Keratinocyte (primary cell): Measurements from ENCODE around the gene KRTAP3-2. TPM values are rescaled to one million over a fixed set of nuclear protein-coding genes. Genes with fewer than 3 reads are reported as not detected.

Source experiments
- DNase-seq: peaks from one replicate; pipeline ENCODE4 v3.0.0-alpha.2; 2011; ENCODE audit warnings: low read depth, missing footprints, low spot score
- FAIRE-seq: peaks from 2 replicates; lab custom pipeline; 2011; peaks lifted over from hg19 to GRCh38; lab: Jason Lieb, UNC
- H2AFZ ChIP-seq: 2 replicates; pipeline ENCODE4 v1.6.0; 2012; ENCODE audit warnings: low read length, control low read depth, inconsistent platforms; ENCODE audit not compliant: control insufficient read depth
- H3K27ac ChIP-seq: 2 replicates; pipeline ENCODE4 v1.5.1; 2011; ENCODE audit warnings: low read length; ENCODE audit not compliant: control insufficient read depth, insufficient read depth
- H3K27me3 ChIP-seq: 3 replicates; pipeline ENCODE4 v1.6.0; 2011; ENCODE audit warnings: low read length; ENCODE audit not compliant: control insufficient read depth, insufficient read depth; ENCODE audit errors: extremely low read depth
- H3K36me3 ChIP-seq, 2 experiments: 2 replicates in 1 of 2; 3 replicates in 1 of 2; pipeline ENCODE4 v1.5.1; 2011; ENCODE audit warnings: low read length in 2 of 2, mild to moderate bottlenecking in 1 of 2; ENCODE audit not compliant: control insufficient read depth in 2 of 2, insufficient read depth in 2 of 2; ENCODE audit errors: extremely low read depth in 1 of 2
- H3K4me1 ChIP-seq: 3 replicates; pipeline ENCODE4 v1.5.1; 2011; ENCODE audit warnings: low read length; ENCODE audit not compliant: control insufficient read depth, insufficient read depth; ENCODE audit errors: extremely low read depth
- H3K4me2 ChIP-seq: 3 replicates; pipeline ENCODE4 v1.6.0; 2011; ENCODE audit warnings: low read depth, low read length; ENCODE audit not compliant: control insufficient read depth, insufficient read depth; ENCODE audit errors: extremely low read depth
- H3K4me3 ChIP-seq, 3 experiments: fragments of 200-600 bp in 1 of 3; sonication (generic) in 1 of 3; 2 replicates in 2 of 3; 3 replicates in 1 of 3; pipeline ENCODE4 v1.5.1; 2011 to 2016; ENCODE audit warnings: low read length in 3 of 3, mild to moderate bottlenecking in 3 of 3, control low read depth in 2 of 3, inconsistent platforms in 1 of 3, low read depth in 1 of 3, mixed read lengths in 1 of 3, mixed run types in 1 of 3, moderate library complexity in 1 of 3; ENCODE audit not compliant: control insufficient read depth in 2 of 3, insufficient read depth in 2 of 3; ENCODE audit errors: extremely low read depth in 1 of 3
- H3K79me2 ChIP-seq: 2 replicates; pipeline ENCODE4 v1.6.0; 2012; ENCODE audit warnings: low read length; ENCODE audit not compliant: control insufficient read depth, insufficient read depth
- H3K9ac ChIP-seq: 3 replicates; pipeline ENCODE4 v1.6.0; 2011; ENCODE audit warnings: low read length; ENCODE audit not compliant: control insufficient read depth, insufficient read depth; ENCODE audit errors: extremely low read depth
- H3K9me1 ChIP-seq: 3 replicates; pipeline ENCODE4 v1.6.0; 2011; ENCODE audit warnings: low read length; ENCODE audit not compliant: control insufficient read depth, insufficient read depth; ENCODE audit errors: extremely low read depth
- H3K9me3 ChIP-seq: 2 replicates; pipeline ENCODE4 v1.5.1; 2012; ENCODE audit warnings: low read depth, low read length; ENCODE audit not compliant: control insufficient read depth
- H4K20me1 ChIP-seq: 3 replicates; pipeline ENCODE4 v1.6.0; 2011; ENCODE audit warnings: low read length; ENCODE audit not compliant: control insufficient read depth, insufficient read depth; ENCODE audit errors: extremely low read depth
- EZH2 ChIP-seq: IDR thresholded peaks from one replicate; pipeline ENCODE4 v1.6.1; 2012; ENCODE audit warnings: inconsistent platforms, mild to moderate bottlenecking, low read length, moderate library complexity
- dilution Hi-C: fragments of 300-500 bp; cut with MboI; formaldehyde crosslinking; loops from one replicate; pipeline ENCODE4 v1.7.0; 2020; ENCODE audit warnings: low sequenced_read_pairs; ENCODE audit not compliant: extremely low pct_ligation_motif_present
- polyA plus RNA-seq, 5 experiments: library from polyadenylated mRNA; depleted of rRNA in 3 of 5; stranded (reverse) in 3 of 5; stranded (forward) in 1 of 5; unstranded in 1 of 5; fragments of >200 nt; gene quantifications; 1 replicate in 1 of 5; 2 replicates in 3 of 5; 3 replicates in 1 of 5; pipeline versions ENCODE4 v1.2.1 to v1.2.3, GENCODE V29; 2011 to 2012; ENCODE audit warnings: missing spikeins in 2 of 5, low read depth in 1 of 5, low replicate concordance in 1 of 5
- TF ChIP-seq, protein P1 (sequence below), 3 experiments: IDR thresholded peaks in 1 of 3; conservative IDR thresholded peaks in 1 of 3; optimal IDR thresholded peaks in 1 of 3; 2 replicates in 2 of 3; 3 replicates in 1 of 3; pipeline versions ENCODE3 to v1.5.1; 2011; ENCODE audit warnings: low read length in 3 of 3, mild to moderate bottlenecking in 3 of 3, moderate library complexity in 2 of 3, control low read depth in 1 of 3, inconsistent platforms in 1 of 3; ENCODE audit not compliant: insufficient read depth in 2 of 3; ENCODE audit errors: extremely low read depth in 1 of 3

Gene KRTAP3-2
- polyA plus RNA-seq, 1 donor (not counting 4 experiments of a cell fraction or from before 2014, with no cell fraction given) = not detected

GRCh38 chr17:41013181-41013580, 13.5 kb upstream of the KRTAP3-2 start:
- DNase-seq (no peak), FAIRE-seq (no peak)
- Histone ChIP-seq H3K4me1 (no peaks in the 10 kb centered on the region), H2AFZ (no peak overlapping the region), H3K4me3 (no peak overlapping the region), H3K9ac (no peak overlapping the region), H3K27me3 (no peaks in the 10 kb centered on the region), H3K27ac (no peak overlapping the region), H3K9me1 (no peaks in the 10 kb centered on the region), H3K36me3 (no peaks in the 10 kb centered on the region), H4K20me1 (no peaks in the 10 kb centered on the region), H3K9me3 (no peaks in the 10 kb centered on the region), H3K4me2 (no peak overlapping the region), H3K79me2 (no peaks in the 10 kb centered on the region)
- no peak for TF ChIP-seq EZH2
- TF ChIP-seq, protein P1, sequence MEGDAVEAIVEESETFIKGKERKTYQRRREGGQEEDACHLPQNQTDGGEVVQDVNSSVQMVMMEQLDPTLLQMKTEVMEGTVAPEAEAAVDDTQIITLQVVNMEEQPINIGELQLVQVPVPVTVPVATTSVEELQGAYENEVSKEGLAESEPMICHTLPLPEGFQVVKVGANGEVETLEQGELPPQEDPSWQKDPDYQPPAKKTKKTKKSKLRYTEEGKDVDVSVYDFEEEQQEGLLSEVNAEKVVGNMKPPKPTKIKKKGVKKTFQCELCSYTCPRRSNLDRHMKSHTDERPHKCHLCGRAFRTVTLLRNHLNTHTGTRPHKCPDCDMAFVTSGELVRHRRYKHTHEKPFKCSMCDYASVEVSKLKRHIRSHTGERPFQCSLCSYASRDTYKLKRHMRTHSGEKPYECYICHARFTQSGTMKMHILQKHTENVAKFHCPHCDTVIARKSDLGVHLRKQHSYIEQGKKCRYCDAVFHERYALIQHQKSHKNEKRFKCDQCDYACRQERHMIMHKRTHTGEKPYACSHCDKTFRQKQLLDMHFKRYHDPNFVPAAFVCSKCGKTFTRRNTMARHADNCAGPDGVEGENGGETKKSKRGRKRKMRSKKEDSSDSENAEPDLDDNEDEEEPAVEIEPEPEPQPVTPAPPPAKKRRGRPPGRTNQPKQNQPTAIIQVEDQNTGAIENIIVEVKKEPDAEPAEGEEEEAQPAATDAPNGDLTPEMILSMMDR (optimal IDR thresholded peaks at IDR 0.05 in 1 of 3, IDR thresholded peaks at IDR 0.05 in 1 of 3, conservative IDR thresholded peaks at IDR 0.05 in 1 of 3; ENCODE audit: extremely low read depth in 1 of 3, insufficient read depth in 2 of 3, low read length in 3 of 3) = no peak
- dilution Hi-C loops = no loop called here

GRCh38 chr17:41012326-41013120, 12.8 kb upstream of the KRTAP3-2 start:
- TF ChIP-seq, protein P1 (optimal IDR thresholded peaks at IDR 0.05 in 1 of 3, IDR thresholded peaks at IDR 0.05 in 1 of 3, conservative IDR thresholded peaks at IDR 0.05 in 1 of 3; ENCODE audit: extremely low read depth in 1 of 3, insufficient read depth in 2 of 3, low read length in 3 of 3) = no peak
- no peak for TF ChIP-seq EZH2
- H3K27ac ChIP-seq = no peak overlapping the region
- dilution Hi-C loops = no loop called here

More at GRCh38 chr17:41012326-41013120, 12.8 kb upstream of the KRTAP3-2 start:
- no peak overlapping the region for H3K4me2 ChIP-seq
- no peaks in the 10 kb centered on the region for H3K9me1 ChIP-seq
- DNase-seq (no peak), FAIRE-seq (no peak)
- no peaks in the 10 kb centered on the region for H3K36me3 ChIP-seq
- H3K4me1 ChIP-seq = no peaks in the 10 kb centered on the region
- no peak overlapping the region for H3K4me3 ChIP-seq
- H3K27me3 ChIP-seq = no peaks in the 10 kb centered on the region
- no peak overlapping the region for H2AFZ ChIP-seq
- H3K9ac ChIP-seq = no peak overlapping the region
- H3K79me2 ChIP-seq = no peaks in the 10 kb centered on the region
- no peaks in the 10 kb centered on the region for H4K20me1 ChIP-seq
- H3K9me3 ChIP-seq = no peaks in the 10 kb centered on the region
